ENCODE data around the gene CTDSP1. TPM values are rescaled to one million over a fixed set of nuclear protein-coding genes. Genes with fewer than 3 reads are reported as not detected.

CTDSP1 gene
- total and polyA plus RNA-seq, 11 donors: 67.4 to 121 (median 93.8) TPM

DNA sequence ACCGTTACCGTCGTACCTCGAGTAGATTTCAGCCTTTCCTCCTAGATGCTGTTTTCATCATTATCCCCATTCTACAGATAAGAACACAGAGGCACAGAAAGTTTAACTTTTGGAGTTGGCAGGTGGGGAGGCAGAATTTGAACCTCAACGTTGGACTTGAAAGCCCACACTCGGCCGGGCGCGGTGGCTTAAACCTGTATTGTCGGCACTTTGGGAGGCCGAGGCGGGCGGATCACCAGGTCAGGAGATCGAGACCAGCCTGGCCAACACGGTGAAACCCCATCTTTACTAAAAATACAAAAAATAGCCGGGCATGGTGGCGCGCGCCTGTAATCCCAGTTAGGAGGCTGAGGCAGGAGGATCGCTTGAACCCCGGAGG, 31.5 kb upstream of the CTDSP1 start:
- ATAC-seq (no peak), DNase-seq (peak in 1 of 5 donors; percentile 29)
- intact Hi-C loops (cut with DNase I): loop anchor here in 5 of 10 donors (1.0 to 10.0 kb wide), 5 partner anchors 27 to 183 kb away; partner anchors contain the start of gene TMBIM1 (in 1 of the 5)
- TF ChIP-seq, protein P1, sequence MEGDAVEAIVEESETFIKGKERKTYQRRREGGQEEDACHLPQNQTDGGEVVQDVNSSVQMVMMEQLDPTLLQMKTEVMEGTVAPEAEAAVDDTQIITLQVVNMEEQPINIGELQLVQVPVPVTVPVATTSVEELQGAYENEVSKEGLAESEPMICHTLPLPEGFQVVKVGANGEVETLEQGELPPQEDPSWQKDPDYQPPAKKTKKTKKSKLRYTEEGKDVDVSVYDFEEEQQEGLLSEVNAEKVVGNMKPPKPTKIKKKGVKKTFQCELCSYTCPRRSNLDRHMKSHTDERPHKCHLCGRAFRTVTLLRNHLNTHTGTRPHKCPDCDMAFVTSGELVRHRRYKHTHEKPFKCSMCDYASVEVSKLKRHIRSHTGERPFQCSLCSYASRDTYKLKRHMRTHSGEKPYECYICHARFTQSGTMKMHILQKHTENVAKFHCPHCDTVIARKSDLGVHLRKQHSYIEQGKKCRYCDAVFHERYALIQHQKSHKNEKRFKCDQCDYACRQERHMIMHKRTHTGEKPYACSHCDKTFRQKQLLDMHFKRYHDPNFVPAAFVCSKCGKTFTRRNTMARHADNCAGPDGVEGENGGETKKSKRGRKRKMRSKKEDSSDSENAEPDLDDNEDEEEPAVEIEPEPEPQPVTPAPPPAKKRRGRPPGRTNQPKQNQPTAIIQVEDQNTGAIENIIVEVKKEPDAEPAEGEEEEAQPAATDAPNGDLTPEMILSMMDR (IDR thresholded peaks at IDR 0.05): no peak
- TF ChIP-seq POLR2A (IDR thresholded peaks at IDR 0.05): no peak
- Histone ChIP-seq H3K4me1 (peaks cover 0 to 44% (median 11%) of the 10 kb centered on the region in 12 donors), H3K27ac (peak overlapping the region; percentile 75 to 98 (median 92)), H3K27me3 (no peaks in the 10 kb centered on the region), H3K9me3 (peaks cover 0 to 11% (median 0%) of the 10 kb centered on the region in 12 donors), H3K36me3 (no peaks in the 10 kb centered on the region), H3K4me3 (peak overlapping the region; percentile 12 to 72 (median 59))
- WGBS, 4 donors: 61 to 66% (median 64%) methylated on average over 21 of the region's 21 CpGs

DNA sequence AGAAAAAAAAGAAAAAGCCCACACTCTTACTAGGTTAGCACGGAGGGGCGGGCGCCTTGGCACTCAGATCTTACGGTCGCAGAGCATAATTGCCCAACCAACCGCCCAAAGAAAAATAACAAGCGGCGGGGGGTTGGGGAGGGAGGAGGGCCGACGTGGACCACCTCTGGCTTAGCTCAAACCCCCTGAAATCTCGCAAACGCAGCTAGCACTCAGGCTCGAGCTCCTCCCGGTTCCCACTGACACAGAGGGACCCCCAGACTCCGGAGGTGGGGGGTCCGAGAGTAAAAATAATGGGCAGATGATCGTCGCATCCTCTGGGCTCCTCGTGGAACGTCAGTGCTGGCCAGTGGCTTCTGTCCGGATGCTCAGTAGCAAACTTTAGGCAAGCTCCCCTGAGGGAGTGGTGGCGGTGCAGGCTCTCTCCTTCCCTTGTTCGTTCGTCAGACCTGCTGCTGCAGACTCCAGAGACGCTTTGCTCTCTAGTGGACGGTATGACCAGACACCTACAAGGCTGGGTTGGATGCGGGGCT, 31.0 kb upstream of the CTDSP1 start:
- H3K4me3 ChIP-seq: peak overlapping the region in 8 of 12 donors; percentile 47 to 72 (median 62)
- H3K4me1 ChIP-seq: peaks cover 0 to 44% (median 11%) of the 10 kb centered on the region in 12 donors
- ATAC-seq (peak in 3 of 4 donors; percentile 3 to 41 (median 18)), DNase-seq (peak in 4 of 5 donors; percentile 40 to 49 (median 48))
- TF ChIP-seq, protein P1 (IDR thresholded peaks at IDR 0.05): peak in 2 of 12 donors; percentile 7 to 12
- TF ChIP-seq POLR2A (IDR thresholded peaks at IDR 0.05): no peak
- no peaks in the 10 kb centered on the region for H3K27me3 ChIP-seq
- 33 to 42% (median 36%) methylated on average over 27 of the region's 27 CpGs for WGBS, 4 donors
- intact Hi-C loops (cut with DNase I): loop anchor here in 5 of 10 donors (1.0 to 10.0 kb wide), 5 partner anchors 26 to 184 kb away; partner anchors contain the start of gene TMBIM1 (in 1 of the 5)
- H3K9me3 ChIP-seq: peaks cover 0 to 11% (median 0%) of the 10 kb centered on the region in 12 donors
- H3K27ac ChIP-seq: peak overlapping the region in 11 of 12 donors; percentile 29 to 98 (median 92)
- no peaks in the 10 kb centered on the region for H3K36me3 ChIP-seq

DNA sequence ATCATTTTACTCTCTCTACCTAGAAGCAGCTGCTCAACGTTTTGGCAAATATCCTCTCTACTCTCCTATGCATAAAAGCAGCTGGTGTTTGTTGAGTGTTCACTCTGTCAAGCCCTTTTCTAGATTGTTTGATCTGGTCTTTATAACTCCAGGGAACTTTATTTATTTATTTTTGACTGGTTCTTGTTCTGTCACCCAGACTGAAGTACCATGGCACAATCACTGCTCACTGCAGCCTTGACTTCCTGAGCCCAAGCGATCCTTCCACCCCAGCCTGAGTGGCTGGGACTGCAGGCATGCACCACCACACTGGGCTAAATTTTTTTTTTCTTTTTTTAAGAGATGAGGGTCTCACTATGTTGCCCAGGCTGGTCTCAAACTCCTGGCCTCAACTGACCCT, 30.3 kb upstream of the CTDSP1 start:
- ATAC-seq: no peak
- DNase-seq: peak in 1 of 5 donors; percentile 9
- Histone ChIP-seq H3K27me3 (no peaks in the 10 kb centered on the region), H3K9me3 (peaks cover 0 to 11% (median 0%) of the 10 kb centered on the region in 12 donors), H3K4me1 (peaks cover 0 to 44% (median 11%) of the 10 kb centered on the region in 12 donors), H3K27ac (peak overlapping the region in 9 of 12 donors; percentile 29 to 98 (median 92)), H3K4me3 (no peak overlapping the region), H3K36me3 (no peaks in the 10 kb centered on the region)
- intact Hi-C loops (cut with DNase I): loop anchor here in 4 of 10 donors (2.0 to 10.0 kb wide), 4 partner anchors 25 to 185 kb away; partner anchors contain the start of gene TMBIM1 (in 1 of the 4)
- 58 to 67% (median 62%) methylated on average over 2 of the region's 2 CpGs for WGBS, 4 donors
- TF ChIP-seq, protein P1 (IDR thresholded peaks at IDR 0.05): no peak
- TF ChIP-seq POLR2A (IDR thresholded peaks at IDR 0.05): no peak

DNA sequence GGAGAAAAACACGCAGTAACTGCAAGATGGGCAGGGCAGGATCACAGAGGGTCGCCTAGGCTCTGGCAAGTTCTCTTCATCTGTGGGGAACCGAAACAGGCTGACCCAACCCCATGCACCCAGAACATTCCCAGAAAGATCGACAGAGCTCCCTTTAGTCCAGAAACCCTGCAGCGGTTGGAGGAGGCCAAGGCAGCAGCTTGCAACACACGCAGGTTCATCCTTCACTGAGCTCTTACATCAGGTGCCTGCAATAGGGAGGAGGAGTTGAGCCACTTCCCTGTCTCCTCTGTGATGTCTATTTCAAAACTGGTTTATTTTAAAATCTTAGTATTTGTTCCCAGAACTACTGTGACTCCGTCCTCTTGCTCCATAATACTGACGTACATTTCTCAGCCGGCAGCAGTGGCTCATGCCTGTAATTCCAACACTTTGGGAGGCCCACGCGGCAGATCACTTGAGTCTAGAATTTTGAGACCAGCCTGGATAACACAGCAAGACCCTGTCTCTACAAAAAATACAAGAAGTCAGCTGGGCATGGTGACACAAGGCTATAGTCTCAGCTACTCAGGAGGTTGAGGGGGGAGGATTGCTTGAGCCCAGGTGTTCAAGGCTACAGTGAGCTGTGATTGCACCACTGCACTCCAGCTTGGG, 29.1 kb upstream of the CTDSP1 start:
- H3K27ac ChIP-seq: peak overlapping the region in 10 of 12 donors; percentile 11 to 96 (median 50)
- WGBS, 4 donors: 75 to 78% (median 77%) methylated on average over 11 of the region's 11 CpGs
- H3K27me3 ChIP-seq: no peaks in the 10 kb centered on the region
- intact Hi-C loops (cut with DNase I): no loop called here
- TF ChIP-seq, protein P1 (IDR thresholded peaks at IDR 0.05): no peak
- no peak for TF ChIP-seq POLR2A (IDR thresholded peaks at IDR 0.05)
- H3K4me3 ChIP-seq: no peak overlapping the region
- H3K36me3 ChIP-seq: no peaks in the 10 kb centered on the region
- peak; percentile 19 to 57 (median 31) for ATAC-seq
- H3K4me1 ChIP-seq: peaks cover 0 to 44% (median 11%) of the 10 kb centered on the region in 12 donors
- H3K9me3 ChIP-seq: peaks cover 0 to 11% (median 0%) of the 10 kb centered on the region in 12 donors
- DNase-seq: peak in 3 of 5 donors; percentile 43 to 66 (median 50)

All from heart left ventricle (tissue), 16 donors.